Nephron (organoid): ENCODE measurements around the gene HERPUD1.
"Not testable (repeated sequence)": the region's sequence is repeated elsewhere in the genome, so short reads cannot be mapped to it uniquely, and the experiment has no call there.

Experiments
- H3K27ac Mint-ChIP-seq, 3 experiments: 2 replicates each; pipeline ENCODE4 v1.8.0; 2020; ENCODE audit warnings: mixed read lengths in 3 of 3, mild to moderate bottlenecking in 2 of 3, moderate library complexity in 1 of 3
- H3K27me3 Mint-ChIP-seq: 2 replicates; pipeline ENCODE4 v1.8.0; 2021; ENCODE audit warnings: low read depth, mild to moderate bottlenecking, moderate library complexity, mixed read lengths
- H3K36me3 Mint-ChIP-seq: 2 replicates; pipeline ENCODE4 v1.8.0; 2020; ENCODE audit warnings: low read depth, mixed read lengths
- H3K4me1 Mint-ChIP-seq: 2 replicates; pipeline ENCODE4 v1.8.0; 2020; ENCODE audit warnings: mixed read lengths
- H3K4me3 Mint-ChIP-seq, 3 experiments: 2 replicates each; pipeline ENCODE4 v1.8.0; 2020; ENCODE audit warnings: mild to moderate bottlenecking in 3 of 3, mixed read lengths in 3 of 3, moderate library complexity in 2 of 3
- H3K9me3 Mint-ChIP-seq: 2 replicates; pipeline ENCODE4 v1.8.0; 2020; ENCODE audit warnings: mixed read lengths
- CTCF ChIP-seq, 3 experiments: fragments of 200-600 bp; sonication (generic); IDR thresholded peaks; one replicate each; pipeline ENCODE4 v1.5.0; 2021; ENCODE audit warnings: antibody characterized with exemption in 3 of 3; ENCODE audit not compliant: unreplicated experiment in 3 of 3

HERPUD1 gene

GRCh38 chr16:56988161-56988947, 56.4 kb downstream of the HERPUD1 start:
- TF ChIP-seq CTCF (IDR thresholded peaks at IDR 0.05; ENCODE audit: unreplicated experiment in 3 of 3): no peak
- Mint-ChIP-seq H3K27ac (no peak overlapping the region), H3K4me1 (peaks cover 13% of the 10 kb centered on the region), H3K27me3 (peaks cover 54% of the 10 kb centered on the region), H3K36me3 (no peaks in the 10 kb centered on the region), H3K4me3 (peak overlapping the region; percentile 53 to 92 (median 92)), H3K9me3 (no peaks in the 10 kb centered on the region)

GRCh38 chr16:56988948-56989945, 57.3 kb downstream of the HERPUD1 start, which contains the start of gene NLRC5:
NLRC5 (plus strand) TSS chr16:56989557; CDS start chr16:57020713, 31,156 bp downstream.
- TF ChIP-seq CTCF (IDR thresholded peaks at IDR 0.05; ENCODE audit: unreplicated experiment in 3 of 3): no peak
- H3K4me3 Mint-ChIP-seq: peak within 1 kb of the TSS; percentile 85 to 92 (median 92)
- H3K36me3 Mint-ChIP-seq: no peaks in the 10 kb centered on the region
- H3K4me1 Mint-ChIP-seq: peaks cover 13% of the 10 kb centered on the region
- H3K9me3 Mint-ChIP-seq: no peaks in the 10 kb centered on the region
- peaks cover 59% of the 10 kb centered on the region for H3K27me3 Mint-ChIP-seq
- H3K27ac Mint-ChIP-seq: no peak within 1 kb of the TSS

GRCh38 chr16:56989988-56990387, 58.0 kb downstream of the HERPUD1 start:
- Mint-ChIP-seq H3K36me3 (no peaks in the 10 kb centered on the region), H3K4me1 (peaks cover 7% of the 10 kb centered on the region), H3K27me3 (peaks cover 67% of the 10 kb centered on the region), H3K27ac (no peak overlapping the region), H3K4me3 (peak overlapping the region; percentile 85 to 92 (median 92)), H3K9me3 (no peaks in the 10 kb centered on the region)
- TF ChIP-seq CTCF (IDR thresholded peaks at IDR 0.05; ENCODE audit: unreplicated experiment in 3 of 3): no peak

GRCh38 chr16:56990407-56991286, 58.7 kb downstream of the HERPUD1 start:
- Mint-ChIP-seq H3K4me1 (peaks cover 6% of the 10 kb centered on the region), H3K9me3 (no peaks in the 10 kb centered on the region)
- no peak for TF ChIP-seq CTCF (IDR thresholded peaks at IDR 0.05; ENCODE audit: unreplicated experiment in 3 of 3)

GRCh38 chr16:56992431-56992830, 60.5 kb downstream of the HERPUD1 start:
- peaks cover 77% of the 10 kb centered on the region for H3K27me3 Mint-ChIP-seq
- not testable (repeated sequence) for H3K4me3 Mint-ChIP-seq, H3K9me3 Mint-ChIP-seq, H3K4me1 Mint-ChIP-seq, H3K36me3 Mint-ChIP-seq, H3K27ac Mint-ChIP-seq

More at GRCh38 chr16:56990407-56991286, 58.7 kb downstream of the HERPUD1 start:
- no peak overlapping the region for H3K27ac Mint-ChIP-seq
- H3K27me3 Mint-ChIP-seq: peaks cover 73% of the 10 kb centered on the region
- H3K4me3 Mint-ChIP-seq: peak overlapping the region; percentile 85 to 92 (median 92)
- no peaks in the 10 kb centered on the region for H3K36me3 Mint-ChIP-seq
